C4-2B (cell line): ENCODE data around the gene ZMYND10.

Source experiments
- CTCF ChIP-seq: fragments of 450-650 bp; conservative IDR thresholded peaks from 2 replicates; pipeline ENCODE4 v1.5.1; 2017; ENCODE audit warnings: mild to moderate bottlenecking
- ZFX ChIP-seq: fragments of 450-650 bp; IDR thresholded peaks from 2 replicates; pipeline ENCODE4 v1.6.1; 2017

GRCh38 chr3:50326182-50326541 lies 19.4 kb downstream of the ZMYND10 start:
- TF ChIP-seq CTCF (no peak), ZFX (no peak)
